ENCODE results near the gene ITPR1.

DNA sequence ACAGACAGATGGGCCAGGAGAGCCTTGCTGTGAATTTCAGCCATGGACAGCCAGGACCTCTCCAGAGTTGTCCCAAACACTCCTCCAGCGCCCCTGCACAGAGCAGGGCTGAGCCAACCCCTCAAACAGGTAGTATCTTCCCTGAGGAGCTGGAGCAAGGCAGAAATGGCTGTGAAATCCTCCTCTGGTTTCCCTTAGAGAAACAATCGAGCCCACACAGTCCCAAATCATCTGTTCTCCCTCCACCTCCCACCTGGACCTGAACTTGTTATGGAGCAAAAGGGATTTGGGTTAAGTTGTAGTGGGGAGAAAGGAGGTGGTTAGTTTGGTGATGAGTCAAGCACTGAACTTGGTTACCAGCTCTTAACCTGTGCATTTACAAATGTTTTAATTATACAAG is 280.4 kb downstream of the ITPR1 start:
- TF ChIP-seq, protein P1, sequence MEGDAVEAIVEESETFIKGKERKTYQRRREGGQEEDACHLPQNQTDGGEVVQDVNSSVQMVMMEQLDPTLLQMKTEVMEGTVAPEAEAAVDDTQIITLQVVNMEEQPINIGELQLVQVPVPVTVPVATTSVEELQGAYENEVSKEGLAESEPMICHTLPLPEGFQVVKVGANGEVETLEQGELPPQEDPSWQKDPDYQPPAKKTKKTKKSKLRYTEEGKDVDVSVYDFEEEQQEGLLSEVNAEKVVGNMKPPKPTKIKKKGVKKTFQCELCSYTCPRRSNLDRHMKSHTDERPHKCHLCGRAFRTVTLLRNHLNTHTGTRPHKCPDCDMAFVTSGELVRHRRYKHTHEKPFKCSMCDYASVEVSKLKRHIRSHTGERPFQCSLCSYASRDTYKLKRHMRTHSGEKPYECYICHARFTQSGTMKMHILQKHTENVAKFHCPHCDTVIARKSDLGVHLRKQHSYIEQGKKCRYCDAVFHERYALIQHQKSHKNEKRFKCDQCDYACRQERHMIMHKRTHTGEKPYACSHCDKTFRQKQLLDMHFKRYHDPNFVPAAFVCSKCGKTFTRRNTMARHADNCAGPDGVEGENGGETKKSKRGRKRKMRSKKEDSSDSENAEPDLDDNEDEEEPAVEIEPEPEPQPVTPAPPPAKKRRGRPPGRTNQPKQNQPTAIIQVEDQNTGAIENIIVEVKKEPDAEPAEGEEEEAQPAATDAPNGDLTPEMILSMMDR (IDR thresholded peaks at IDR 0.05 in 2 of 3, conservative IDR thresholded peaks at IDR 0.05 in 1 of 3; ENCODE audit: control insufficient read depth in 2 of 3, extremely low read depth in 1 of 3, insufficient read depth in 1 of 3, low read depth in 3 of 3, low read length in 3 of 3) = no peak
- no peak for TF ChIP-seq ZNF24 (IDR thresholded peaks at IDR 0.05)
- TF ChIP-seq, protein P2, sequence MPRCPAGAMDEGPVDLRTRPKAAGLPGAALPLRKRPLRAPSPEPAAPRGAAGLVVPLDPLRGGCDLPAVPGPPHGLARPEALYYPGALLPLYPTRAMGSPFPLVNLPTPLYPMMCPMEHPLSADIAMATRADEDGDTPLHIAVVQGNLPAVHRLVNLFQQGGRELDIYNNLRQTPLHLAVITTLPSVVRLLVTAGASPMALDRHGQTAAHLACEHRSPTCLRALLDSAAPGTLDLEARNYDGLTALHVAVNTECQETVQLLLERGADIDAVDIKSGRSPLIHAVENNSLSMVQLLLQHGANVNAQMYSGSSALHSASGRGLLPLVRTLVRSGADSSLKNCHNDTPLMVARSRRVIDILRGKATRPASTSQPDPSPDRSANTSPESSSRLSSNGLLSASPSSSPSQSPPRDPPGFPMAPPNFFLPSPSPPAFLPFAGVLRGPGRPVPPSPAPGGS (IDR thresholded peaks at IDR 0.05; ENCODE audit: borderline replicate concordance, insufficient read depth, low read depth, low read length, poor library complexity, severe bottlenecking) = no peak
- no peak for TF ChIP-seq TAF1 (IDR thresholded peaks at IDR 0.05; ENCODE audit: borderline replicate concordance, low read depth, low read length)
- no peak for TF ChIP-seq MYC (IDR thresholded peaks at IDR 0.05; ENCODE audit: insufficient read depth, insufficient read length, insufficient replicate concordance, low read length, severe bottlenecking)
- no peak for TF ChIP-seq ZZZ3 (IDR thresholded peaks at IDR 0.05; ENCODE audit: control insufficient read depth, insufficient read length, low read depth)
- no peak for TF ChIP-seq CEBPB (IDR thresholded peaks at IDR 0.05; ENCODE audit: borderline replicate concordance in 1 of 2, low read depth in 2 of 2, low read length in 2 of 2)
- TF ChIP-seq RFX5 (IDR thresholded peaks at IDR 0.05; ENCODE audit: low read depth, low read length) = no peak
- TF ChIP-seq YY1 (IDR thresholded peaks at IDR 0.05; ENCODE audit: low read depth, low read length) = no peak
- no peak for TF ChIP-seq BCL11A (IDR thresholded peaks at IDR 0.05; ENCODE audit: low read depth, low read length)
- TF ChIP-seq EZH2 (IDR thresholded peaks at IDR 0.05; ENCODE audit: borderline replicate concordance, control insufficient read depth, low read depth, low read length) = no peak
- TF ChIP-seq, protein P3, sequence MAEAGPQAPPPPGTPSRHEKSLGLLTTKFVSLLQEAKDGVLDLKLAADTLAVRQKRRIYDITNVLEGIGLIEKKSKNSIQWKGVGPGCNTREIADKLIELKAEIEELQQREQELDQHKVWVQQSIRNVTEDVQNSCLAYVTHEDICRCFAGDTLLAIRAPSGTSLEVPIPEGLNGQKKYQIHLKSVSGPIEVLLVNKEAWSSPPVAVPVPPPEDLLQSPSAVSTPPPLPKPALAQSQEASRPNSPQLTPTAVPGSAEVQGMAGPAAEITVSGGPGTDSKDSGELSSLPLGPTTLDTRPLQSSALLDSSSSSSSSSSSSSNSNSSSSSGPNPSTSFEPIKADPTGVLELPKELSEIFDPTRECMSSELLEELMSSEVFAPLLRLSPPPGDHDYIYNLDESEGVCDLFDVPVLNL (IDR thresholded peaks at IDR 0.05; ENCODE audit: low read depth, low read length) = no peak
- TF ChIP-seq IKZF1 (conservative IDR thresholded peaks at IDR 0.05) = 0 out of 2 replicates have a peak, but pooled peaks have one; percentile 14

All from GM12878 (cell line).